ENCODE measurements around the gene LRRC7.

DNA sequence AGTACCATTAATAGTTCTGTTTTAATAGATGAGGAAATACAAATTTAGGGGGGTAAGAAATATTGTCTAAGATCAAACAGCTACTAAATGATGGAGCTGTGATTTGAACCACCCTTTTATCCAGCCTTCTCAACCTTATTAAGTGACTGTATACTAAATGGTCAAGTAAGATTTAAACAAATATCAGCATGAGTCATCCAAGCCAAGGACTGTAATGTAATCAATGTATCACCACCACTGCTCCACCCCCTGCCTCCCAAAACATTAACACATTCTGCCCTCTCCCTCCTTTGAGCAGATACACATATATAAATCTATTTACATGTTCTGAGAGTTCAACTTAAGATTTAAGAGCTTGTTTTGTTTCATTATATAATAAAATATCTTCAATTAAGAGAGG lies 578.8 kb downstream of the LRRC7 start:
- TF ChIP-seq, protein P1, sequence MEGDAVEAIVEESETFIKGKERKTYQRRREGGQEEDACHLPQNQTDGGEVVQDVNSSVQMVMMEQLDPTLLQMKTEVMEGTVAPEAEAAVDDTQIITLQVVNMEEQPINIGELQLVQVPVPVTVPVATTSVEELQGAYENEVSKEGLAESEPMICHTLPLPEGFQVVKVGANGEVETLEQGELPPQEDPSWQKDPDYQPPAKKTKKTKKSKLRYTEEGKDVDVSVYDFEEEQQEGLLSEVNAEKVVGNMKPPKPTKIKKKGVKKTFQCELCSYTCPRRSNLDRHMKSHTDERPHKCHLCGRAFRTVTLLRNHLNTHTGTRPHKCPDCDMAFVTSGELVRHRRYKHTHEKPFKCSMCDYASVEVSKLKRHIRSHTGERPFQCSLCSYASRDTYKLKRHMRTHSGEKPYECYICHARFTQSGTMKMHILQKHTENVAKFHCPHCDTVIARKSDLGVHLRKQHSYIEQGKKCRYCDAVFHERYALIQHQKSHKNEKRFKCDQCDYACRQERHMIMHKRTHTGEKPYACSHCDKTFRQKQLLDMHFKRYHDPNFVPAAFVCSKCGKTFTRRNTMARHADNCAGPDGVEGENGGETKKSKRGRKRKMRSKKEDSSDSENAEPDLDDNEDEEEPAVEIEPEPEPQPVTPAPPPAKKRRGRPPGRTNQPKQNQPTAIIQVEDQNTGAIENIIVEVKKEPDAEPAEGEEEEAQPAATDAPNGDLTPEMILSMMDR (IDR thresholded peaks at IDR 0.05; ENCODE audit: control extremely low read depth in 1 of 3, insufficient read depth in 1 of 3, low read depth in 1 of 3, low read length in 3 of 3) = no peak
- TF ChIP-seq, protein P2, sequence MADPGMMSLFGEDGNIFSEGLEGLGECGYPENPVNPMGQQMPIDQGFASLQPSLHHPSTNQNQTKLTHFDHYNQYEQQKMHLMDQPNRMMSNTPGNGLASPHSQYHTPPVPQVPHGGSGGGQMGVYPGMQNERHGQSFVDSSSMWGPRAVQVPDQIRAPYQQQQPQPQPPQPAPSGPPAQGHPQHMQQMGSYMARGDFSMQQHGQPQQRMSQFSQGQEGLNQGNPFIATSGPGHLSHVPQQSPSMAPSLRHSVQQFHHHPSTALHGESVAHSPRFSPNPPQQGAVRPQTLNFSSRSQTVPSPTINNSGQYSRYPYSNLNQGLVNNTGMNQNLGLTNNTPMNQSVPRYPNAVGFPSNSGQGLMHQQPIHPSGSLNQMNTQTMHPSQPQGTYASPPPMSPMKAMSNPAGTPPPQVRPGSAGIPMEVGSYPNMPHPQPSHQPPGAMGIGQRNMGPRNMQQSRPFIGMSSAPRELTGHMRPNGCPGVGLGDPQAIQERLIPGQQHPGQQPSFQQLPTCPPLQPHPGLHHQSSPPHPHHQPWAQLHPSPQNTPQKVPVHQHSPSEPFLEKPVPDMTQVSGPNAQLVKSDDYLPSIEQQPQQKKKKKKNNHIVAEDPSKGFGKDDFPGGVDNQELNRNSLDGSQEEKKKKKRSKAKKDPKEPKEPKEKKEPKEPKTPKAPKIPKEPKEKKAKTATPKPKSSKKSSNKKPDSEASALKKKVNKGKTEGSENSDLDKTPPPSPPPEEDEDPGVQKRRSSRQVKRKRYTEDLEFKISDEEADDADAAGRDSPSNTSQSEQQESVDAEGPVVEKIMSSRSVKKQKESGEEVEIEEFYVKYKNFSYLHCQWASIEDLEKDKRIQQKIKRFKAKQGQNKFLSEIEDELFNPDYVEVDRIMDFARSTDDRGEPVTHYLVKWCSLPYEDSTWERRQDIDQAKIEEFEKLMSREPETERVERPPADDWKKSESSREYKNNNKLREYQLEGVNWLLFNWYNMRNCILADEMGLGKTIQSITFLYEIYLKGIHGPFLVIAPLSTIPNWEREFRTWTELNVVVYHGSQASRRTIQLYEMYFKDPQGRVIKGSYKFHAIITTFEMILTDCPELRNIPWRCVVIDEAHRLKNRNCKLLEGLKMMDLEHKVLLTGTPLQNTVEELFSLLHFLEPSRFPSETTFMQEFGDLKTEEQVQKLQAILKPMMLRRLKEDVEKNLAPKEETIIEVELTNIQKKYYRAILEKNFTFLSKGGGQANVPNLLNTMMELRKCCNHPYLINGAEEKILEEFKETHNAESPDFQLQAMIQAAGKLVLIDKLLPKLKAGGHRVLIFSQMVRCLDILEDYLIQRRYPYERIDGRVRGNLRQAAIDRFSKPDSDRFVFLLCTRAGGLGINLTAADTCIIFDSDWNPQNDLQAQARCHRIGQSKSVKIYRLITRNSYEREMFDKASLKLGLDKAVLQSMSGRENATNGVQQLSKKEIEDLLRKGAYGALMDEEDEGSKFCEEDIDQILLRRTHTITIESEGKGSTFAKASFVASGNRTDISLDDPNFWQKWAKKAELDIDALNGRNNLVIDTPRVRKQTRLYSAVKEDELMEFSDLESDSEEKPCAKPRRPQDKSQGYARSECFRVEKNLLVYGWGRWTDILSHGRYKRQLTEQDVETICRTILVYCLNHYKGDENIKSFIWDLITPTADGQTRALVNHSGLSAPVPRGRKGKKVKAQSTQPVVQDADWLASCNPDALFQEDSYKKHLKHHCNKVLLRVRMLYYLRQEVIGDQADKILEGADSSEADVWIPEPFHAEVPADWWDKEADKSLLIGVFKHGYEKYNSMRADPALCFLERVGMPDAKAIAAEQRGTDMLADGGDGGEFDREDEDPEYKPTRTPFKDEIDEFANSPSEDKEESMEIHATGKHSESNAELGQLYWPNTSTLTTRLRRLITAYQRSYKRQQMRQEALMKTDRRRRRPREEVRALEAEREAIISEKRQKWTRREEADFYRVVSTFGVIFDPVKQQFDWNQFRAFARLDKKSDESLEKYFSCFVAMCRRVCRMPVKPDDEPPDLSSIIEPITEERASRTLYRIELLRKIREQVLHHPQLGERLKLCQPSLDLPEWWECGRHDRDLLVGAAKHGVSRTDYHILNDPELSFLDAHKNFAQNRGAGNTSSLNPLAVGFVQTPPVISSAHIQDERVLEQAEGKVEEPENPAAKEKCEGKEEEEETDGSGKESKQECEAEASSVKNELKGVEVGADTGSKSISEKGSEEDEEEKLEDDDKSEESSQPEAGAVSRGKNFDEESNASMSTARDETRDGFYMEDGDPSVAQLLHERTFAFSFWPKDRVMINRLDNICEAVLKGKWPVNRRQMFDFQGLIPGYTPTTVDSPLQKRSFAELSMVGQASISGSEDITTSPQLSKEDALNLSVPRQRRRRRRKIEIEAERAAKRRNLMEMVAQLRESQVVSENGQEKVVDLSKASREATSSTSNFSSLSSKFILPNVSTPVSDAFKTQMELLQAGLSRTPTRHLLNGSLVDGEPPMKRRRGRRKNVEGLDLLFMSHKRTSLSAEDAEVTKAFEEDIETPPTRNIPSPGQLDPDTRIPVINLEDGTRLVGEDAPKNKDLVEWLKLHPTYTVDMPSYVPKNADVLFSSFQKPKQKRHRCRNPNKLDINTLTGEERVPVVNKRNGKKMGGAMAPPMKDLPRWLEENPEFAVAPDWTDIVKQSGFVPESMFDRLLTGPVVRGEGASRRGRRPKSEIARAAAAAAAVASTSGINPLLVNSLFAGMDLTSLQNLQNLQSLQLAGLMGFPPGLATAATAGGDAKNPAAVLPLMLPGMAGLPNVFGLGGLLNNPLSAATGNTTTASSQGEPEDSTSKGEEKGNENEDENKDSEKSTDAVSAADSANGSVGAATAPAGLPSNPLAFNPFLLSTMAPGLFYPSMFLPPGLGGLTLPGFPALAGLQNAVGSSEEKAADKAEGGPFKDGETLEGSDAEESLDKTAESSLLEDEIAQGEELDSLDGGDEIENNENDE (IDR thresholded peaks at IDR 0.05; ENCODE audit: insufficient replicate concordance, low read length) = no peak
- TF ChIP-seq CREB1 (IDR thresholded peaks at IDR 0.05) (no peak), CHD2 (IDR thresholded peaks at IDR 0.05; ENCODE audit: low read length) (no peak), EZH2 (IDR thresholded peaks at IDR 0.05; ENCODE audit: low read depth, low read length, severe bottlenecking) (no peak), ZNF274 (IDR thresholded peaks at IDR 0.05; ENCODE audit: borderline replicate concordance, extremely low read depth, low read length) (no peak), EP300 (IDR thresholded peaks at IDR 0.05; ENCODE audit: borderline replicate concordance in 1 of 2, low read depth in 2 of 2, low read length in 2 of 2) (no peak), JUN (IDR thresholded peaks at IDR 0.05; ENCODE audit: low read depth, low read length) (no peak)
